SK-N-SH (cell line): ENCODE results near the gene ERC1. TPM values are rescaled to one million over a fixed set of nuclear protein-coding genes. Genes with fewer than 3 reads are reported as not detected.

Experiments
- CTCF ChIA-PET: fragments of 300-600, 350-600 bp; formaldehyde crosslinking; extraction: SDS; loops from one replicate; lab custom pipeline; 2021; lab: Yijun Ruan, JAX
- POLR2A ChIA-PET: fragments of 350-600 bp; sonication (Branson Sonifier 250); formaldehyde crosslinking; extraction: SDS; loops from one replicate; lab custom pipeline; 2020; ENCODE audit warnings: antibody characterized with exemption, inconsistent platforms; lab: Yijun Ruan, JAX
- DNase-seq: peaks from one replicate; pipeline ENCODE4 v3.0.0; 2012
- H2AFZ ChIP-seq: fragments of 200-600 bp; sonication (generic); 2 replicates; pipeline ENCODE4 v1.8.1; 2016; ENCODE audit warnings: antibody characterized with exemption, mild to moderate bottlenecking, low read depth
- H3F3A ChIP-seq: fragments of 200-600 bp; sonication (generic); replicated peaks from 2 replicates; pipeline ENCODE3; 2016; ENCODE audit warnings: antibody characterized with exemption, mild to moderate bottlenecking; ENCODE audit not compliant: insufficient read depth
- H3K27ac ChIP-seq, 2 experiments: fragments of 200-500 bp in 1 of 2; fragments of 200-600 bp in 1 of 2; sonication (Bioruptor generic) in 1 of 2; sonication (generic), shearing (Covaris generic) in 1 of 2; 2 replicates each; pipeline versions ENCODE4 v1.5.1 to v1.6.1; 2014 to 2016; ENCODE audit warnings: low read depth in 2 of 2, inconsistent platforms in 1 of 2, low read length in 1 of 2, mild to moderate bottlenecking in 1 of 2, mixed read lengths in 1 of 2
- H3K27me3 ChIP-seq: fragments of 200-600 bp; sonication (generic), shearing (Covaris generic); 2 replicates; pipeline ENCODE4 v1.6.1; 2016; ENCODE audit warnings: mixed run types; ENCODE audit not compliant: insufficient read depth
- H3K36me3 ChIP-seq, 2 experiments: fragments of 200-500 bp in 1 of 2; fragments of 200-600 bp in 1 of 2; sonication (Bioruptor generic) in 1 of 2; sonication (generic) in 1 of 2; replicated peaks in 1 of 2; 2 replicates each; pipeline versions ENCODE3 to v1.5.1; 2014 to 2016; ENCODE audit warnings: low read length in 1 of 2, mild to moderate bottlenecking in 1 of 2; ENCODE audit not compliant: insufficient read depth in 2 of 2, control insufficient read depth in 1 of 2
- H3K4me1 ChIP-seq, 2 experiments: fragments of 200-500 bp in 1 of 2; fragments of 200-600 bp in 1 of 2; sonication (Bioruptor generic) in 1 of 2; sonication (generic), shearing (Covaris generic) in 1 of 2; 2 replicates each; pipeline versions ENCODE4 v1.5.1 to v1.6.1; 2014 to 2016; ENCODE audit warnings: low read depth in 1 of 2, low read length in 1 of 2, mixed run types in 1 of 2; ENCODE audit not compliant: insufficient read depth in 2 of 2, control insufficient read depth in 1 of 2
- H3K4me2 ChIP-seq: fragments of 200-600 bp; sonication (generic), shearing (Covaris generic); 2 replicates; pipeline ENCODE4 v1.6.1; 2017; ENCODE audit warnings: mixed run types
- H3K4me3 ChIP-seq, 2 experiments: fragments of 200-500 bp in 1 of 2; fragments of 200-600 bp in 1 of 2; sonication (Bioruptor generic) in 1 of 2; sonication (generic), shearing (Covaris generic) in 1 of 2; 2 replicates each; pipeline versions ENCODE4 v1.5.1 to v1.8.1; 2014 to 2016; ENCODE audit warnings: low read depth in 2 of 2, inconsistent platforms in 1 of 2, low read length in 1 of 2, mild to moderate bottlenecking in 1 of 2, mixed read lengths in 1 of 2, moderate library complexity in 1 of 2
- H3K79me2 ChIP-seq: fragments of 200-600 bp; sonication (generic); 2 replicates; pipeline ENCODE4 v1.8.1; 2017; ENCODE audit warnings: mild to moderate bottlenecking; ENCODE audit not compliant: insufficient read depth
- H3K9ac ChIP-seq: fragments of 200-600 bp; sonication (generic); 2 replicates; pipeline ENCODE4 v1.6.1; 2017; ENCODE audit warnings: mixed run types
- H3K9me2 ChIP-seq: fragments of 200-600 bp; sonication (generic); 2 replicates; pipeline ENCODE4 v1.6.1; 2017; ENCODE audit warnings: mixed run types
- H3K9me3 ChIP-seq: fragments of 200-600 bp; sonication (generic); 2 replicates; pipeline ENCODE4 v1.6.1; 2017; ENCODE audit warnings: mixed run types, mild to moderate bottlenecking, moderate library complexity
- H4K20me1 ChIP-seq: fragments of 200-600 bp; sonication (generic); 2 replicates; pipeline ENCODE4 v1.6.1; 2017; ENCODE audit warnings: mild to moderate bottlenecking, mixed run types; ENCODE audit not compliant: insufficient read depth
- CTCF ChIP-seq: fragments of 200-600 bp; sonication (generic); IDR thresholded peaks from 2 replicates; pipeline ENCODE4 v1.6.1; 2017; ENCODE audit warnings: antibody characterized with exemption, mild to moderate bottlenecking, moderate library complexity
- ELF1 ChIP-seq: IDR thresholded peaks from 2 replicates; pipeline ENCODE4 v1.4.0; 2012
- EP300 ChIP-seq, 2 experiments: IDR thresholded peaks; 2 replicates each; pipeline versions ENCODE4 v1.4.0 to v1.6.1; 2012; ENCODE audit warnings: borderline replicate concordance in 1 of 2, low read depth in 1 of 2, low read length in 1 of 2
- EZH2phosphoT487 ChIP-seq: fragments of 200-600 bp; sonication (generic); IDR thresholded peaks from 2 replicates; pipeline ENCODE4 v1.6.1; 2017; ENCODE audit warnings: low read depth, mixed run types, mild to moderate bottlenecking, antibody characterized with exemption, moderate library complexity, borderline replicate concordance
- FOXJ3 ChIP-seq: sonication (generic); formaldehyde crosslinking; IDR thresholded peaks from 2 replicates; pipeline ENCODE4 v1.5.1; 2020; ENCODE audit warnings: mild to moderate bottlenecking, missing genetic modification reagents
- FOXM1 ChIP-seq: IDR thresholded peaks from 2 replicates; pipeline ENCODE4 v1.4.0; 2012; ENCODE audit warnings: low read depth, mild to moderate bottlenecking
- GABPA ChIP-seq: IDR thresholded peaks from 2 replicates; pipeline ENCODE4 v1.4.0; 2012; ENCODE audit warnings: low read depth, mild to moderate bottlenecking
- GATA2 ChIP-seq: sonication (generic); formaldehyde crosslinking; IDR thresholded peaks from 2 replicates; pipeline ENCODE4 v1.5.0; 2020; ENCODE audit warnings: mild to moderate bottlenecking, missing genetic modification reagents
- MAX ChIP-seq: IDR thresholded peaks from 2 replicates; pipeline ENCODE4 v1.4.0; 2012; ENCODE audit warnings: low read depth
- MEF2A ChIP-seq: IDR thresholded peaks from 2 replicates; pipeline ENCODE4 v1.4.0; 2012; ENCODE audit warnings: low read depth, borderline replicate concordance
- MXI1 ChIP-seq: IDR thresholded peaks from 2 replicates; pipeline ENCODE4 v1.6.1; 2012; ENCODE audit warnings: mild to moderate bottlenecking, low read depth, low read length, improper control_type of control experiment
- NFIC ChIP-seq: IDR thresholded peaks from 2 replicates; pipeline ENCODE4 v1.4.0; 2012; ENCODE audit warnings: borderline replicate concordance
- NRF1 ChIP-seq: IDR thresholded peaks from 2 replicates; pipeline ENCODE4 v1.6.1; 2012; ENCODE audit warnings: low read depth, mild to moderate bottlenecking, low read length
- POLR2AphosphoS5 ChIP-seq: IDR thresholded peaks from 2 replicates; pipeline ENCODE4 v1.6.1; 2012; ENCODE audit warnings: low read depth, low read length
- RAD21 ChIP-seq: IDR thresholded peaks from 2 replicates; pipeline ENCODE4 v1.6.1; 2012; ENCODE audit warnings: mild to moderate bottlenecking, low read length
- REST ChIP-seq: IDR thresholded peaks from 2 replicates; pipeline ENCODE4 v1.6.1; 2012; ENCODE audit warnings: mild to moderate bottlenecking, low read depth, low read length, moderate library complexity
- RFX5 ChIP-seq: IDR thresholded peaks from 2 replicates; pipeline ENCODE4 v1.6.1; 2012; ENCODE audit warnings: mild to moderate bottlenecking, improper control_type of control experiment, low read length
- TCF12 ChIP-seq: IDR thresholded peaks from 2 replicates; pipeline ENCODE4 v1.4.0; 2012
- TEAD4 ChIP-seq: IDR thresholded peaks from 2 replicates; pipeline ENCODE4 v1.4.0; 2012; ENCODE audit warnings: mild to moderate bottlenecking, borderline replicate concordance; ENCODE audit not compliant: insufficient read depth
- USF1 ChIP-seq: IDR thresholded peaks from 2 replicates; pipeline ENCODE4 v1.4.0; 2012; ENCODE audit warnings: low read depth, borderline replicate concordance
- WGBS: methylation state at CpG from one replicate; pipeline ENCODE4 v1.1.6; 2017; ENCODE audit warnings: low lambda C conversion rate; 5-methylcytosine and 5-hydroxymethylcytosine counted together
- polyA plus RNA-seq, 3 experiments: library from polyadenylated mRNA; depleted of rRNA; stranded (reverse); fragments of >200 nt; gene quantifications; 2 replicates each; pipeline ENCODE4 v1.2.3, GENCODE V29; 2012

The ERC1 gene
- polyA plus RNA-seq, 1 of the 3 experiments (the other 2 are of a cell fraction), result 7.5 TPM

DNA sequence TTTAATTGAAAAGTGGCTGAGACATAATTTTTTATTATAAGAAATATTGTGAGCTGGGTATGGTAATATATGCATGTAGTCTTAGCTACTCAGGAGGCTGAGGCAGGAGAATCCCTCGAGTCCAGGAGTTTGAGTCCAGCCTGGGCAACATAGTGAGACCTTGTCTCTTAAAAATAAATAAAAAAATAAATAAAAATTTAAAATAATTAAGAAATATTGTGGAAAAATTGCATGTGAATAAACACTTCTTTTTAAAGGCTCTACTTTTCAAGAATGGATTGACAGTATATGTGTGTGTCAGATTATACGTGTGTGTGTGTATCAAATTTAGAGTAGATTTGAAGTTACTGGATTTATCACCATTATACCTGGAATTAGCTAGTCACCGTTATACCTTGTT is 43.2 kb downstream of the ERC1 start:
- Histone ChIP-seq H3K27ac (no peak overlapping the region), H2AFZ (no peak overlapping the region), H3K79me2 (peaks cover 45% of the 10 kb centered on the region), H3K9ac (no peak overlapping the region), H3K27me3 (no peaks in the 10 kb centered on the region), H3F3A (no peaks in the 10 kb centered on the region)
- POLR2A ChIA-PET, result no interaction called here
- no peak for DNase-seq
- no peak for TF ChIP-seq EZH2phosphoT487
- TF ChIP-seq USF1, result no peak
- TF ChIP-seq POLR2AphosphoS5, result no peak
- TF ChIP-seq TEAD4, result no peak
- no peak for TF ChIP-seq EP300 (IDR thresholded peaks at IDR 0.05; ENCODE audit: borderline replicate concordance in 1 of 2, low read depth in 1 of 2, low read length in 1 of 2)
- TF ChIP-seq GABPA, result no peak
- no peak for TF ChIP-seq CTCF
- TF ChIP-seq MAX, result no peak
- TF ChIP-seq, all 33 proteins: peak for 0
- CTCF ChIA-PET, result interaction anchor here (1.4 kb wide), 1 partner anchor 59 kb away, joined by 3 read pairs; no protein-coding TSS in a partner anchor
- Histone ChIP-seq H3K4me1 (no peaks in the 10 kb centered on the region), H3K4me3 (no peak overlapping the region), H4K20me1 (no peaks in the 10 kb centered on the region), H3K4me2 (no peak overlapping the region), H3K9me3 (no peaks in the 10 kb centered on the region), H3K36me3 (peaks cover 0 to 18% of the 10 kb centered on the region in 2 experiments), H3K9me2 (no peaks in the 10 kb centered on the region)
- WGBS, result 92% methylated on average over 3 of the region's 3 CpGs

DNA sequence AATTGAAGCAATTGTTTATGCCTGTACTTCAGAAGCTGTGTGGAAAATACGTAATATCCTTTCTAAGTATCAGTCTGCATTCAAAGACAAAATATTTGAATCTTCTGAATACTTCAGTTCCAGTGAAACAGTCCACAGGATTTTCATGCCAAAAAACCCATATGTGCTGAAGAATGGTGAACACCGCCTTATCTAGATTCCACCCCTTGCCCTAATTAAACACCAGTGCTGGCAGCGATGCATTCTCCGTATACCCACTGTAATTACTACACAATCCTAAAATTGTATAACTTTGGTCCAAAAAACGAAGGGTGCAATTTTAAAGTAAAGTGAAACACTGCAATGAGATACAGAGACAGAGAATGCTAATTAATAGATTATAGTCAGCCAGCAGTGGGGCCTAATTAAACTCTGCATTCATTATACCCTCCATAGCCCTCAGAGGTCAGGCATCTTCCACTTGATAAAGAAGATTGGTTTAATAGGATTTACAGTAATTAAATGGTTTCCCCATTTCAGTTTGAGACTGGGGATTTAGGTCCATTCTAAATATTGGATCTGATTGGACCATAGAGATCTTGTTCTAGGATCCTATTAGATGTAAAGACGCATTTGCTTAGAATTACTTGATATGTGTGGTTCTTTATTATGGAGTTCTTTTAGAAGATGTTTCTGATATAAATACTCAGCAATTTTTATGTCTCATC is 43.9 kb downstream of the ERC1 start:
- Histone ChIP-seq H3K27me3 (no peaks in the 10 kb centered on the region), H3K9ac (no peak overlapping the region), H3K4me2 (no peak overlapping the region), H3K27ac (no peak overlapping the region), H3K36me3 (peaks cover 0 to 16% of the 10 kb centered on the region in 2 experiments), H3K9me3 (no peaks in the 10 kb centered on the region), H3K4me3 (no peak overlapping the region), H3K4me1 (no peaks in the 10 kb centered on the region), H3F3A (no peaks in the 10 kb centered on the region), H3K9me2 (no peaks in the 10 kb centered on the region), H2AFZ (no peak overlapping the region), H3K79me2 (peaks cover 46% of the 10 kb centered on the region), H4K20me1 (no peaks in the 10 kb centered on the region)
- no peak for DNase-seq
- CTCF ChIA-PET, result no interaction called here
- WGBS, result 83% methylated on average over 6 of the region's 6 CpGs
- POLR2A ChIA-PET, result no interaction called here
- TF ChIP-seq RAD21 (no peak), RFX5 (no peak), EZH2phosphoT487 (no peak), MAX (no peak), FOXJ3 (CRISPR knock-in tag) (no peak), ELF1 (no peak), TCF12 (no peak), TEAD4 (no peak), POLR2AphosphoS5 (no peak), MEF2A (no peak), REST (no peak), FOXM1 (no peak), NFIC (no peak), MXI1 (no peak), GATA2 (CRISPR knock-in tag) (no peak), NRF1 (no peak)
